ENCODE data around the gene GNAS-AS1. TPM values are rescaled to one million over a fixed set of nuclear protein-coding genes. Genes with fewer than 3 reads are reported as not detected.

GNAS-AS1 gene
- total RNA-seq, 1 experiment from 2014 or later = 0.59 TPM

DNA sequence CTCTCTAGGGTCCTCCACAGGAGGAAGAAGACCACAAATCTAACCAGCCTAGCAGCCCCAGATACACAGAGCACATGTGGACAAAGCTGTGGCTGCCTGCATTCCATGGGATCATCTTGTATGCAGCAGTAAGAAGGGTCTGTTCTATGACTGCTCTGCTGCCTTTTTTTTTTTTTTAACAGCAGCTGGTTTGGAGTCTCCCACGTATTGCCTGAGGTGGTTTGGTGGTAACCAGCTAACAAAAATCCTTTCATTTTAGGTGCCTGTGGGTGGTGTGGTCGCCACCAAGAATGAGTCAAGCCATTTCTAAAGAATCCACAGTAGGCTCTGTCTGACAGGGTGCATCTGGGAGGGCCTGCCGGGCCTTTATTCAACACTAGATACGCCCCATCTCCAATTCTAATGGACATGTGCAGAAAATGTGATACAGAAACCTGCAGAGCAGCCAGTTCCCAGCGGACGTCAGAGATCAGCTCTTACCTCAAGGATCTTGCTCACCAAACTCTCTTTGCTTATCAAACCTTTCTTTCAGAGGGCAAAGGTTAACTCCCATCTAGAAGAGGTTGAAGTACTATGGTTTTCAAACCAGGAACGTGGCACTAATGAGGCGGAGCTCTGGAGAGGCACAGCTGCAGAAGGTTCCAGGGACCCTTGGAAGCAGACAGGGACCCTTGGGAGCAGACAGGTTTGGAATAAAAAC, 32.0 kb downstream of the GNAS-AS1 start:
- no peak overlapping the region for H3K4me3 Mint-ChIP-seq (ENCODE audit: low read depth, unreplicated experiment)
- TF ChIP-seq, protein P1, sequence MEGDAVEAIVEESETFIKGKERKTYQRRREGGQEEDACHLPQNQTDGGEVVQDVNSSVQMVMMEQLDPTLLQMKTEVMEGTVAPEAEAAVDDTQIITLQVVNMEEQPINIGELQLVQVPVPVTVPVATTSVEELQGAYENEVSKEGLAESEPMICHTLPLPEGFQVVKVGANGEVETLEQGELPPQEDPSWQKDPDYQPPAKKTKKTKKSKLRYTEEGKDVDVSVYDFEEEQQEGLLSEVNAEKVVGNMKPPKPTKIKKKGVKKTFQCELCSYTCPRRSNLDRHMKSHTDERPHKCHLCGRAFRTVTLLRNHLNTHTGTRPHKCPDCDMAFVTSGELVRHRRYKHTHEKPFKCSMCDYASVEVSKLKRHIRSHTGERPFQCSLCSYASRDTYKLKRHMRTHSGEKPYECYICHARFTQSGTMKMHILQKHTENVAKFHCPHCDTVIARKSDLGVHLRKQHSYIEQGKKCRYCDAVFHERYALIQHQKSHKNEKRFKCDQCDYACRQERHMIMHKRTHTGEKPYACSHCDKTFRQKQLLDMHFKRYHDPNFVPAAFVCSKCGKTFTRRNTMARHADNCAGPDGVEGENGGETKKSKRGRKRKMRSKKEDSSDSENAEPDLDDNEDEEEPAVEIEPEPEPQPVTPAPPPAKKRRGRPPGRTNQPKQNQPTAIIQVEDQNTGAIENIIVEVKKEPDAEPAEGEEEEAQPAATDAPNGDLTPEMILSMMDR (IDR thresholded peaks at IDR 0.05; ENCODE audit: unreplicated experiment) = no peak
- CTCF ChIA-PET = no interaction called here
- no peaks in the 10 kb centered on the region for H3K36me3 Mint-ChIP-seq (ENCODE audit: insufficient read depth, unreplicated experiment)
- no peak for DNase-seq
- H3K9me3 Mint-ChIP-seq (ENCODE audit: low read depth, unreplicated experiment) = no peaks in the 10 kb centered on the region
- intact Hi-C loops (cut with micrococcal nuclease; ENCODE audit: unreplicated experiment) = no loop called here
- H3K27ac Mint-ChIP-seq (ENCODE audit: unreplicated experiment) = no peak overlapping the region
- BruUV-seq (replicated peaks) = no TSS peak
- no peaks in the 10 kb centered on the region for H3K4me1 Mint-ChIP-seq (ENCODE audit: low read depth, unreplicated experiment)
- H3K27me3 Mint-ChIP-seq (ENCODE audit: unreplicated experiment) = peaks cover 94% of the 10 kb centered on the region

DNA sequence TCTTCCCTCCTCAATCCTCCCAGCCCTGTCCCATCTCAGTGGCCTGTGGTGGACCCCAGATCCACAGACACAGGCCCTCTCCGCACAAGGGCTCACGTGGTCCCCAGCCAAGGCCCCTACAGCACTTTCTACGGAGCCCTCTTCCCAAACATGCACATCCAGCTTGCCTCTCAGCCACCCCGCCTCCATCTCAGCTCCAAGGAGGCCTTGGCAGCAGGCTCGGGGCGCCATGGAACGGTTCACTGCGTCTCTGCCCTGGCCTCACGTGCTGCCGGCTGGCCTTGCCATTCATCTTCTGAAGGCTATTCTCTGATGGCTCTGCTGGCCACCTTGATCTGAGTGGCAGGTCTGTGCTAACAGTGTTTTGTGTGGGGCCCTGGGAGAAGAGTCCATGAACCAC, 33.0 kb downstream of the GNAS-AS1 start:
- H3K36me3 Mint-ChIP-seq (ENCODE audit: insufficient read depth, unreplicated experiment) = no peaks in the 10 kb centered on the region
- no peaks in the 10 kb centered on the region for H3K4me1 Mint-ChIP-seq (ENCODE audit: low read depth, unreplicated experiment)
- CTCF ChIA-PET = no interaction called here

DNA sequence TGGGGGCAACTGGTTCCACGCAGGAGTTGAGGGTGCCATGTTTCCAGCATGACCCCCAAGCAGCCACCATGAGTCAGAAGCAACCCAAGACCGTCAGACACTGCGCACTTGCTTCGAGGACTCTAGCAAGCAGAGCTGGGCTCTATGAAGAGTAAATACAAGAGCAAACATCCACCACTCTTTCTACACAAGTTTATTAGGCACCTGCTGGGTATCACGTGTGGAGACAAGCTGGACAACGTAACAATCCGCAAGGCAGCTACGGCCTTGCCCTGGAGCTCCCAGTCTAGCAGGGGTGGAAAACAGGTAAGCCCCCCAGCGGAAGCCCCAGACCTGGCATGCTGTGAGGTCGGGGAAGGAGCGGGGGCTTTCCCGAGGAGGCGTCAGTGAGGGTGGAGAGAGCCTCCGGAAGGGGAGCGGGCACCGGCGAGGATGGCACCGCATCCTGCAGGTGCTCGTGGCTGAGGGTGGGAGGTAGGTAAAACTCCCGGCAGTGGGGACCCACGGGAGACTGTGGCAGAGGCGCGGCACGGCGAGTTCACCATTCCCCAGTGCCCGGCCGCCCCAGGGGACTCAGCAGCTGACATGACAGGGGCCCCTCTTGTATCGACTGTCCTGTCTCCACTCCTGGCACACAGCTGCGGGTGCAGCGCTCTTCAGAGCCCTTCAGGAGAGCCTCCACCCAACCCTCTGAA, 33.6 kb downstream of the GNAS-AS1 start:
- CTCF ChIA-PET = no interaction called here

More for the DNA sequence above, 33.0 kb downstream of the GNAS-AS1 start:
- TF ChIP-seq, protein P1 (IDR thresholded peaks at IDR 0.05; ENCODE audit: unreplicated experiment) = no peak
- H3K9me3 Mint-ChIP-seq (ENCODE audit: low read depth, unreplicated experiment) = no peaks in the 10 kb centered on the region
- H3K4me3 Mint-ChIP-seq (ENCODE audit: low read depth, unreplicated experiment) = no peak overlapping the region
- intact Hi-C loops (cut with micrococcal nuclease; ENCODE audit: unreplicated experiment) = no loop called here
- H3K27ac Mint-ChIP-seq (ENCODE audit: unreplicated experiment) = no peak overlapping the region
- H3K27me3 Mint-ChIP-seq (ENCODE audit: unreplicated experiment) = peaks cover 94% of the 10 kb centered on the region
- DNase-seq = no peak
- BruUV-seq (replicated peaks) = no TSS peak

DNA sequence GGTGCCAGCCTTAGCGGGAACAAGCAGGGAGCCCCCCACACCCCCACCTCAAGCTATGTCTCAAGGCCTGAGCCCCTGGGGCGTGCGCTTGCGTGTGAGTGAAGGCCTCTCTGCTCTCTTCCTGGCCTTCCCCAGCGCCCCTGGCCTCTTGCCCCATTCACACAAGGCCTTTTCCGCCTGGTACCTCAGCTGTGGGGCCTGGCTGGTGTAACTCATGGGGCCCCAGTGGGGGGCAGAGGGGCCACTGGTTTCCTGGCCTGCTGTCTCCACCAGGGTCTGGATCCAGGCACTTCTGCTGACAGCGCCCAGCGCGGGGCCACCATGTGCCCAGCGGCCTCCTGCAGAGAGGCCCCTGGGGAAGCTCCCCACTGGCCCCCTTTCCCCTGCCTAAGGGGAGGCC, 34.7 kb downstream of the GNAS-AS1 start:
- Mint-ChIP-seq H3K4me3 (ENCODE audit: low read depth, unreplicated experiment) (no peak overlapping the region), H3K27me3 (ENCODE audit: unreplicated experiment) (peaks cover 96% of the 10 kb centered on the region), H3K4me1 (ENCODE audit: low read depth, unreplicated experiment) (no peaks in the 10 kb centered on the region), H3K27ac (ENCODE audit: unreplicated experiment) (no peak overlapping the region), H3K36me3 (ENCODE audit: insufficient read depth, unreplicated experiment) (no peaks in the 10 kb centered on the region), H3K9me3 (ENCODE audit: low read depth, unreplicated experiment) (no peaks in the 10 kb centered on the region)
- TF ChIP-seq, protein P1 (IDR thresholded peaks at IDR 0.05; ENCODE audit: unreplicated experiment) = no peak
- CTCF ChIA-PET = no interaction called here
- no peak for DNase-seq
- no TSS peak for BruUV-seq (replicated peaks)
- intact Hi-C loops (cut with micrococcal nuclease; ENCODE audit: unreplicated experiment) = no loop called here

More for the DNA sequence above, 33.6 kb downstream of the GNAS-AS1 start:
- TF ChIP-seq, protein P1 (IDR thresholded peaks at IDR 0.05; ENCODE audit: unreplicated experiment) = no peak
- no peak overlapping the region for H3K27ac Mint-ChIP-seq (ENCODE audit: unreplicated experiment)
- H3K4me3 Mint-ChIP-seq (ENCODE audit: low read depth, unreplicated experiment) = no peak overlapping the region
- H3K9me3 Mint-ChIP-seq (ENCODE audit: low read depth, unreplicated experiment) = no peaks in the 10 kb centered on the region
- H3K4me1 Mint-ChIP-seq (ENCODE audit: low read depth, unreplicated experiment) = no peaks in the 10 kb centered on the region
- H3K36me3 Mint-ChIP-seq (ENCODE audit: insufficient read depth, unreplicated experiment) = no peaks in the 10 kb centered on the region
- no peak for DNase-seq
- no TSS peak for BruUV-seq (replicated peaks)
- peaks cover 95% of the 10 kb centered on the region for H3K27me3 Mint-ChIP-seq (ENCODE audit: unreplicated experiment)
- intact Hi-C loops (cut with micrococcal nuclease; ENCODE audit: unreplicated experiment) = no loop called here
